Right lobe of liver (tissue), 6 donors: ENCODE data around the gene IL1RAP. TPM values are rescaled to one million over a fixed set of nuclear protein-coding genes. Genes with fewer than 3 reads are reported as not detected.
"Not testable (repeated sequence)": the region's sequence is repeated elsewhere in the genome, so short reads cannot be mapped to it uniquely, and the experiment has no call there.

ENCODE experiments used
- ATAC-seq, 4 donors: fragments of 200-7000 bp; cut with Tn5 transposase; one replicate each; pipeline ENCODE4 v1.9.1; 2020; ENCODE audit warnings: mild to moderate bottlenecking in 4 of 4, moderate library complexity in 4 of 4
- DNase-seq, 3 donors: peaks; one replicate each; pipeline ENCODE4 v3.0.0-alpha.2; 2020
- H3K27ac ChIP-seq, 3 donors: fragments of 200-600 bp; one replicate each; pipeline ENCODE4 v1.8.0; 2022
- H3K27me3 ChIP-seq, 2 donors: fragments of 200-600 bp; one replicate each; pipeline ENCODE4 v1.8.0; 2022
- H3K36me3 ChIP-seq, 4 donors: fragments of 200-600 bp; sonication (generic) in 1 of 4; one replicate each; pipeline versions ENCODE4 v1.5.1 to v1.8.0; 2017 to 2022; ENCODE audit warnings: control low read depth in 1 of 4
- H3K4me1 ChIP-seq, 4 donors: fragments of 200-600 bp; sonication (generic) in 1 of 4; one replicate each; pipeline versions ENCODE4 v1.5.1 to v1.8.0; 2017 to 2022; ENCODE audit warnings: control low read depth in 1 of 4
- H3K4me3 ChIP-seq, 3 donors: fragments of 200-600 bp; one replicate each; pipeline ENCODE4 v1.8.0; 2022
- H3K9me3 ChIP-seq, 4 donors: fragments of 200-600 bp; sonication (generic) in 1 of 4; one replicate each; pipeline versions ENCODE4 v1.5.1 to v1.8.0; 2017 to 2022; ENCODE audit warnings: control low read depth in 1 of 4
- CTCF ChIP-seq, 4 donors: fragments of 200-600 bp in 3 of 4; fragments of 450-650 bp in 1 of 4; IDR thresholded peaks; one replicate each; pipeline versions ENCODE4 v1.5.1 to v1.8.0; 2016 to 2022; ENCODE audit warnings: antibody characterized with exemption in 4 of 4, mild to moderate bottlenecking in 2 of 4
- POLR2A ChIP-seq: fragments of 450-650 bp; IDR thresholded peaks from one replicate; pipeline ENCODE4 v1.6.1; 2017; ENCODE audit warnings: antibody characterized with exemption, mild to moderate bottlenecking
- WGBS: methylation state at CpG from one replicate; pipeline ENCODE4 v1.1.6; 2018; ENCODE audit warnings: low coverage, low lambda C conversion rate; ENCODE audit not compliant: insufficient coverage; ENCODE audit errors: missing lambda C conversion rate; 5-methylcytosine and 5-hydroxymethylcytosine counted together
- intact Hi-C, 2 donors: fragments of 100-400 bp; cut with DNase I; formaldehyde crosslinking; loops; one replicate each; pipeline versions ENCODE4 v1.11.2 to v1.14.1; 2022
- total RNA-seq, 6 experiments: library from RNA; depleted of rRNA in 2 of 6; stranded (reverse); fragments of >200 nt in 2 of 6; fragmentation: NEBNext Ultra II Directional in 3 of 6; extraction: Animal tissue kit (Norgen Biotek cat#: 25700) in 3 of 6; gene quantifications; one replicate each; pipeline versions ENCODE4 v1.1.0 to v1.2.4, GENCODE V29; 2016 to 2023
- donor health status: DM: no; HTN: yes; CAD: no.
- donor health status: DM: no; HTN: no; CAD: no.
- donor health status: DM: no; HTN: no; CAD: no.
- donor health status: DM: no; HTN: yes; CAD: no.
- donor health status: DM: no; HTN: yes; CAD: no.

The IL1RAP gene
- total RNA-seq, 6 experiments from 2014 or later, result 44.6 to 142 (median 60.5) TPM

- no peaks in the 10 kb centered on the region for H3K27me3 ChIP-seq
- TF ChIP-seq CTCF (IDR thresholded peaks at IDR 0.05), result no peak
- no peak for TF ChIP-seq POLR2A
- no peaks in the 10 kb centered on the region for H3K36me3 ChIP-seq
- ATAC-seq (no peak), DNase-seq (no peak)
- H3K4me1 ChIP-seq, result no peaks in the 10 kb centered on the region
- no peaks in the 10 kb centered on the region for H3K9me3 ChIP-seq
- no peak overlapping the region for H3K4me3 ChIP-seq
- intact Hi-C loops, result no loop called here
- WGBS, result 89% methylated on average over 3 of the region's 3 CpGs
- no peak overlapping the region for H3K27ac ChIP-seq
These were observed 162.6 kb downstream of the IL1RAP start for GRCh38 chr3:190676481-190676880.

GRCh38 chr3:190677001-190677400 is 163.1 kb downstream of the IL1RAP start:
- 74% methylated on average over 3 of the region's 3 CpGs for WGBS
- no peak for ATAC-seq
- Histone ChIP-seq H3K9me3 (no peaks in the 10 kb centered on the region), H3K4me1 (no peaks in the 10 kb centered on the region), H3K4me3 (no peak overlapping the region), H3K36me3 (no peaks in the 10 kb centered on the region), H3K27me3 (no peaks in the 10 kb centered on the region), H3K27ac (no peak overlapping the region)
- TF ChIP-seq CTCF (IDR thresholded peaks at IDR 0.05) (no peak), POLR2A (no peak)
- DNase-seq, result no peak
- intact Hi-C loops, result no loop called here

- H3K9me3 ChIP-seq, H3K4me1 ChIP-seq, DNase-seq, H3K27me3 ChIP-seq, H3K4me3 ChIP-seq, H3K36me3 ChIP-seq, intact Hi-C loops, ATAC-seq, H3K27ac ChIP-seq: not testable (repeated sequence)
- WGBS, result 69% methylated on average over 3 of the region's 7 CpGs
These were observed 164.0 kb downstream of the IL1RAP start for GRCh38 chr3:190677868-190678267.

- intact Hi-C loops, result no loop called here
- 93% methylated on average over 4 of the region's 5 CpGs for WGBS
- ATAC-seq, result no peak
These were observed 166.8 kb downstream of the IL1RAP start for GRCh38 chr3:190680691-190681090.

GRCh38 chr3:190684776-190685175 is 170.9 kb downstream of the IL1RAP start:
- no peak for DNase-seq
- Histone ChIP-seq H3K27ac (no peak overlapping the region), H3K4me3 (no peak overlapping the region), H3K4me1 (no peaks in the 10 kb centered on the region), H3K36me3 (no peaks in the 10 kb centered on the region), H3K27me3 (no peaks in the 10 kb centered on the region), H3K9me3 (no peaks in the 10 kb centered on the region)
- ATAC-seq, result no peak
- WGBS, result 86% methylated on average over 5 of the region's 7 CpGs
- no peak for TF ChIP-seq POLR2A
- no peak for TF ChIP-seq CTCF (IDR thresholded peaks at IDR 0.05)
- intact Hi-C loops, result no loop called here

More at GRCh38 chr3:190680691-190681090, 166.8 kb downstream of the IL1RAP start:
- Histone ChIP-seq H3K27ac (no peak overlapping the region), H3K4me1 (no peaks in the 10 kb centered on the region), H3K36me3 (no peaks in the 10 kb centered on the region), H3K27me3 (no peaks in the 10 kb centered on the region), H3K9me3 (no peaks in the 10 kb centered on the region), H3K4me3 (no peak overlapping the region)
- no peak for DNase-seq
- TF ChIP-seq CTCF (IDR thresholded peaks at IDR 0.05) (no peak), POLR2A (no peak)
